HepG2 (cell line): ENCODE measurements around the gene TMEM139. TPM values are rescaled to one million over a fixed set of nuclear protein-coding genes. Genes with fewer than 3 reads are reported as not detected.

Experiments used
- ATAC-seq: fragments of 200-7000 bp; cut with Tn5 transposase; 3 replicates; pipeline ENCODE4 v1.9.1; 2020; ENCODE audit warnings: mild to moderate bottlenecking, moderate library complexity
- BruUV-seq: library from RNA; stranded (reverse); fragments of 400-500 nt; replicated peaks from 2 replicates; lab custom pipeline; 2021; lab: Mats Ljungman, UMichigan
- CTCF ChIA-PET: fragments of 300-600 bp; formaldehyde crosslinking; extraction: SDS; loops from one replicate; lab custom pipeline; 2021; ENCODE audit warnings: low total read pairs, inconsistent platforms, low intra/inter-chr PET ratio; lab: Yijun Ruan, JAX
- POLR2A ChIA-PET: fragments of 350-600 bp; sonication (Branson Sonifier 250); formaldehyde crosslinking; loops from one replicate; lab custom pipeline; 2020; ENCODE audit warnings: antibody characterized with exemption, inconsistent platforms; lab: Yijun Ruan, JAX
- DNase-seq: peaks from one replicate; pipeline ENCODE4 v3.0.0-alpha.2; 2015; ENCODE audit warnings: low spot score
- FAIRE-seq: peaks from 3 replicates; lab custom pipeline; 2011; peaks lifted over from hg19 to GRCh38; lab: Jason Lieb, UNC
- H2AFZ ChIP-seq: one replicate; pipeline ENCODE4 v1.6.1; 2011; ENCODE audit warnings: low read length, inconsistent platforms
- H3K27ac ChIP-seq: fragments of 300-600 bp; 3 replicates; pipeline ENCODE4 v1.8.0; 2011; ENCODE audit warnings: mixed run types, mild to moderate bottlenecking, mixed read lengths, low read length, inconsistent platforms; ENCODE audit not compliant: insufficient read depth; ENCODE audit errors: extremely low read length
- H3K27me3 ChIP-seq, 2 experiments: fragments of 200-600 bp in 1 of 2; 2 replicates in 1 of 2; 3 replicates in 1 of 2; pipeline versions ENCODE4 v1.6.0 to v1.8.0; 2011; ENCODE audit warnings: low read length in 2 of 2, mild to moderate bottlenecking in 2 of 2, moderate library complexity in 2 of 2, inconsistent platforms in 1 of 2; ENCODE audit not compliant: insufficient read depth in 2 of 2, control insufficient read depth in 1 of 2
- H3K36me3 ChIP-seq, 2 experiments: fragments of 200-600 bp in 1 of 2; replicated peaks in 1 of 2; 2 replicates in 1 of 2; 3 replicates in 1 of 2; pipeline versions ENCODE4 v1.5.1 to v1.8.0; 2011; ENCODE audit warnings: low read length in 2 of 2, inconsistent platforms in 1 of 2; ENCODE audit not compliant: insufficient read depth in 2 of 2, control insufficient read depth in 1 of 2
- H3K4me1 ChIP-seq: 2 replicates; pipeline ENCODE4 v1.5.1; 2012; ENCODE audit warnings: low read length, inconsistent platforms; ENCODE audit not compliant: insufficient read depth
- H3K4me2 ChIP-seq: 2 replicates; pipeline ENCODE4 v1.6.0; 2011; ENCODE audit warnings: low read depth, low read length, inconsistent platforms
- H3K4me3 ChIP-seq, 3 experiments: fragments of 200-600 bp in 1 of 3; sonication (generic), shearing (Covaris generic) in 1 of 3; replicated peaks in 1 of 3; 2 replicates each; pipeline ENCODE4 v1.5.1; 2011 to 2016; ENCODE audit warnings: low read length in 3 of 3, inconsistent platforms in 2 of 3, low read depth in 2 of 3, mild to moderate bottlenecking in 2 of 3, control low read depth in 1 of 3, mixed read lengths in 1 of 3; ENCODE audit not compliant: insufficient read depth in 1 of 3
- H3K79me2 ChIP-seq: one replicate; pipeline ENCODE4 v1.6.1; 2011; ENCODE audit warnings: low read length, inconsistent platforms; ENCODE audit not compliant: insufficient read depth
- H3K9ac ChIP-seq: 2 replicates; pipeline ENCODE4 v1.6.0; 2011; ENCODE audit warnings: mild to moderate bottlenecking, low read depth, low read length, inconsistent platforms; ENCODE audit not compliant: insufficient read depth
- H3K9me3 ChIP-seq: 2 replicates; pipeline ENCODE4 v1.5.1; 2012; ENCODE audit warnings: mild to moderate bottlenecking, low read length
- H4K20me1 ChIP-seq: 2 replicates; pipeline ENCODE4 v1.6.0; 2011; ENCODE audit warnings: inconsistent platforms, mild to moderate bottlenecking, low read length, moderate library complexity; ENCODE audit not compliant: insufficient read depth
- CREBL2 ChIP-seq: sonication (generic); formaldehyde crosslinking; IDR thresholded peaks from 2 replicates; pipeline ENCODE4 v1.8.1; 2023; ENCODE audit warnings: missing genetic modification reagents, mild to moderate bottlenecking, borderline replicate concordance
- HNF1A ChIP-seq, 2 experiments: sonication (generic) in 1 of 2; formaldehyde crosslinking in 1 of 2; IDR thresholded peaks; 2 replicates each; pipeline versions ENCODE4 v1.4.0 to v1.6.1; 2016 to 2020; ENCODE audit warnings: borderline replicate concordance in 1 of 2, low read depth in 1 of 2, mild to moderate bottlenecking in 1 of 2, missing genetic modification reagents in 1 of 2
- MED1 ChIP-seq: sonication (generic); formaldehyde crosslinking; IDR thresholded peaks from 2 replicates; pipeline ENCODE4 v1.4.0; 2020; ENCODE audit warnings: missing genetic modification reagents
- PHB2 ChIP-seq: fragments of 450-650 bp; IDR thresholded peaks from 2 replicates; pipeline ENCODE4 v1.6.1; 2018; ENCODE audit not compliant: partially characterized antibody
- POGK ChIP-seq: sonication (generic); formaldehyde crosslinking; conservative IDR thresholded peaks from 2 replicates; pipeline ENCODE4 v1.8.0; 2022; ENCODE audit warnings: mild to moderate bottlenecking, moderate library complexity, missing genetic modification reagents
- RBM39 ChIP-seq: fragments of 200-400 bp; formaldehyde crosslinking; IDR thresholded peaks from one replicate; pipeline ENCODE4 v1.6.1; 2018; ENCODE audit warnings: antibody characterized with exemption, mild to moderate bottlenecking, low read depth, low read length; ENCODE audit not compliant: poor library complexity, severe bottlenecking
- SSRP1 ChIP-seq: IDR thresholded peaks from 2 replicates; pipeline ENCODE4 v1.6.1; 2016; ENCODE audit warnings: control low read depth
- SUZ12 ChIP-seq: fragments of 150-350 bp; IDR thresholded peaks from 2 replicates; pipeline ENCODE4 v1.6.1; 2014; ENCODE audit warnings: low read depth, low read length
- TCF7 ChIP-seq: sonication (generic); IDR thresholded peaks from 2 replicates; pipeline ENCODE4 v1.6.1; 2016; ENCODE audit warnings: antibody characterized with exemption, low read depth
- TSC22D2 ChIP-seq: sonication (generic); formaldehyde crosslinking; IDR thresholded peaks from 2 replicates; pipeline ENCODE4 v1.5.1; 2020; ENCODE audit warnings: missing genetic modification reagents, mild to moderate bottlenecking, borderline replicate concordance
- ZNF501 ChIP-seq: sonication (generic); formaldehyde crosslinking; IDR thresholded peaks from 2 replicates; pipeline ENCODE4 v1.5.1; 2020; ENCODE audit warnings: mild to moderate bottlenecking, moderate library complexity, missing genetic modification reagents
- ZNF547 ChIP-seq: sonication (generic); formaldehyde crosslinking; IDR thresholded peaks from 2 replicates; pipeline ENCODE4 v1.5.1; 2020; ENCODE audit warnings: mild to moderate bottlenecking, missing genetic modification reagents
- ZNF652 ChIP-seq: IDR thresholded peaks from 2 replicates; pipeline ENCODE4 v1.6.1; 2016; ENCODE audit warnings: low read depth, borderline replicate concordance
- ZNF724P ChIP-seq: sonication (generic); formaldehyde crosslinking; IDR thresholded peaks from 2 replicates; pipeline ENCODE4 v1.8.0; 2022; ENCODE audit warnings: missing genetic modification reagents, borderline replicate concordance
- WGBS: methylation state at CpG from one replicate; pipeline ENCODE4 v1.1.6; 2017; ENCODE audit warnings: low lambda C conversion rate; 5-methylcytosine and 5-hydroxymethylcytosine counted together
- in situ Hi-C: cut with HindIII; loops from 2 replicates; pipeline ENCODE4 v1.10.0; 2017; ENCODE audit warnings: low pct_unique_long_range_greater_than_20kb; ENCODE audit not compliant: extremely low pct_ligation_motif_present
- intact Hi-C: fragments of 100-400 bp; cut with micrococcal nuclease; formaldehyde crosslinking; loops from one replicate; pipeline ENCODE4 v1.10.0; 2022; ENCODE audit not compliant: unreplicated experiment
- polyA plus RNA-seq, 8 experiments: library from polyadenylated mRNA; depleted of rRNA in 3 of 8; stranded (reverse) in 7 of 8; unstranded in 1 of 8; fragments of >200 nt; fragmentation: Illumina TruSeq in 4 of 8; extraction: Trizol in 4 of 8; gene quantifications; 2 replicates each; pipeline versions ENCODE4 v1.2.1 to v1.2.3, GENCODE V29; 2011 to 2016; ENCODE audit warnings: low read depth in 4 of 8, missing spikeins in 1 of 8, mixed read lengths in 1 of 8; ENCODE audit not compliant: insufficient read depth in 1 of 8
- total RNA-seq, 5 experiments: library from RNA; depleted of rRNA; stranded (reverse); fragments of >200 nt; fragmentation: Illumina TruSeq; extraction: Trizol; gene quantifications; 2 replicates each; pipeline ENCODE4 v1.2.3, GENCODE V29; 2016; ENCODE audit warnings: low read depth in 1 of 5

Gene TMEM139
- total and polyA plus RNA-seq, 2 of the 13 experiments (the other 11 are each of a cell fraction or from before 2014, with no cell fraction given): 7.9 to 14.0 TPM

GRCh38 chr7:143295870-143296269 lies 11.1 kb downstream of the TMEM139 start:
- in situ Hi-C loops: no loop called here
- CTCF ChIA-PET: no interaction called here
- FAIRE-seq: no peak

GRCh38 chr7:143296686-143297085 lies 11.9 kb downstream of the TMEM139 start:
- H3K9ac ChIP-seq: no peak overlapping the region
- WGBS: 89% methylated on average over 2 of the region's 2 CpGs
- no peak for TF ChIP-seq ZNF724P
- TF ChIP-seq TSC22D2 (CRISPR knock-in tag): no peak
- no peak for TF ChIP-seq SSRP1 (CRISPR knock-in tag)
- TF ChIP-seq TCF7: no peak
- no peak for TF ChIP-seq HNF1A (IDR thresholded peaks at IDR 0.05; ENCODE audit: low read depth)
- TF ChIP-seq HNF1A (CRISPR knock-in tag; IDR thresholded peaks at IDR 0.05; ENCODE audit: borderline replicate concordance): no peak
- TF ChIP-seq ZNF652 (CRISPR knock-in tag): no peak
- TF ChIP-seq CREBL2 (CRISPR knock-in tag): no peak
- no peak for TF ChIP-seq ZNF547 (CRISPR knock-in tag)
- TF ChIP-seq POGK (CRISPR knock-in tag): no peak
- TF ChIP-seq, all 625 proteins: peak for 0
- Histone ChIP-seq H3K79me2 (no peaks in the 10 kb centered on the region), H3K4me2 (no peak overlapping the region), H3K4me1 (no peaks in the 10 kb centered on the region), H3K27me3 (no peaks in the 10 kb centered on the region), H3K27ac (no peak overlapping the region), H2AFZ (no peak overlapping the region), H4K20me1 (no peaks in the 10 kb centered on the region), H3K36me3 (peaks cover 28 to 84% of the 10 kb centered on the region in 2 experiments), H3K4me3 (no peak overlapping the region), H3K9me3 (no peaks in the 10 kb centered on the region)
- intact Hi-C loops: no loop called here
- no peak for ATAC-seq
- POLR2A ChIA-PET: interaction anchor here (2.1 kb wide), 1 partner anchor 9 kb away, joined by 6 read pairs; the partner anchor contains the start of gene CASP2
- BruUV-seq: no TSS peak
- no peak for DNase-seq
- no peak for FAIRE-seq
- CTCF ChIA-PET: no interaction called here
- in situ Hi-C loops: no loop called here

More at GRCh38 chr7:143295870-143296269, 11.1 kb downstream of the TMEM139 start:
- ATAC-seq (no peak), DNase-seq (no peak)
- H3K4me1 ChIP-seq: peaks cover 4% of the 10 kb centered on the region; the same call in 1 of the 2 replicates
- no TSS peak for BruUV-seq
- no peaks in the 10 kb centered on the region for H3K27me3 ChIP-seq
- POLR2A ChIA-PET: interaction anchor here (2.1 kb wide), 1 partner anchor 8 kb away, joined by 6 read pairs; the partner anchor contains the start of gene CASP2
- intact Hi-C loops: no loop called here
- H3K4me3 ChIP-seq: no peak overlapping the region
- H4K20me1 ChIP-seq: no peaks in the 10 kb centered on the region
- H3K4me2 ChIP-seq: no peak overlapping the region
- TF ChIP-seq MED1 (CRISPR knock-in tag): no peak
- TF ChIP-seq ZNF501: no peak
- TF ChIP-seq PHB2: no peak
- TF ChIP-seq SUZ12: no peak
- no peak for TF ChIP-seq RBM39
- peaks cover 27 to 80% of the 10 kb centered on the region in 2 experiments for H3K36me3 ChIP-seq
- H3K27ac ChIP-seq: no peak overlapping the region
- no peaks in the 10 kb centered on the region for H3K9me3 ChIP-seq
- no peak overlapping the region for H2AFZ ChIP-seq
- no peak overlapping the region for H3K9ac ChIP-seq
- peaks cover 4% of the 10 kb centered on the region for H3K79me2 ChIP-seq
